Stimulated activated CD4-positive, alpha-beta T cell treated with anti-CD3 and anti-CD28 coated beads, Interleukin-12 subunit alpha, Interleukin-12 subunit beta, amount 100 ng/mL, for 48 hours (primary cell): ENCODE data around the gene DAPK3.

Experiments
- DNase-seq, 3 donors: peaks; one replicate each; pipeline ENCODE4 v3.0.0-alpha.2; 2020; ENCODE audit warnings: low read depth in 2 of 3, low spot score in 1 of 3

DAPK3 gene

DNA sequence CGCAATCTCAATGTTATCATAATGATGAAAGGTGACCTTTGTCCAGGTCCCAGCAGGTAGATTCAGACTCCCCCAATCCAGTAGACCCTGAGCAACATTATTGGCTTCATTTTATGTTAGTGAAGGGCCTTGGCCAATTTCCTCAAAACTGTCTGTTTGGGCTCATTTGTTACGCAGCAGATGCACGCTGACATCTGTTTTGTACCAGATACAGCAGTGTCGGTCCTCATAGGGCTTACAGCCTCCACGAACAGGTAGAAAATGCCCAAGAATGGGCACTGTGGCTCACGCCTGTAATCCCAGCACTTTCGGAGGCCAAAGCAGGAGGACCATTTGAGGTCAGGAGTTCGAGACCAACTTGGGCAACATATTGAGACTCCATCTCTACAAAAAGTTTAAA is 51.1 kb downstream of the DAPK3 start:
- no peak for DNase-seq

DNA sequence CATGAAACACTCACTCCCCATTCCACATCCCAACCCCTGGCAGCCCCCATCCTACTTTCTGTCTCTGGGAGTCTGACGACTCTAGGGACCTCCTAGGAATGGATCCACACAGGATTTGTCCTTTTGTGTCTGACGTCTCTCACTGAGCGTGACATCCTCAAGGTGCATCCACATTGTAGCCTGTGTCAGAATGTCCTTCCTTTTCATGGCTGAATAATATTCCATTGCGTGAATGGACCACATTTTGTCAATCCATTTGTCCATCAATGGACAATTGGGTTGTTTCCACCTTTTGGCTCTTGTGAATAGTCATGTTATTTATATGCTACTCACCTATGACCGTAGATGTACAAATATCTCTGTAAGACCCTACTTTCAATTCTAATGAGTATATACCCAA is 54.9 kb downstream of the DAPK3 start:
- DNase-seq: no peak

DNA sequence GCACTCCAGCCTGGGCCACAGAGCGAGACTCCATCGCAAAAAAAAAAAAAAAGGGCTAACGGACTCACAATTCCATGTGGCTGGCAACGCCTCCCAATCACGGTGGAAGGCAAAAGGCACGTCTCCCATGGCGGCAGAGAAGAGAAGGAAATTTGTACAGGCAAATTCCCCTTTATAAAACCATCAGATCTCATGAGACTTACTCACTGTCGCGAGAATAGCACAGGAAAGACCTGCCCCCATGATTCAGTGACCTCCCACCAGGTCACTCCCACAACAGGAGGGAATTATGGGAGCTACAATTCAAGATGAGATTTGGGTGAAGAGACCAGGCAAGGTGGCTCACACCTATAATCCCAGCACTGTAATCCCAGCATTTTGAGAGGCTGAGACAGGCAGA is 56.7 kb downstream of the DAPK3 start:
- no peak for DNase-seq

DNA sequence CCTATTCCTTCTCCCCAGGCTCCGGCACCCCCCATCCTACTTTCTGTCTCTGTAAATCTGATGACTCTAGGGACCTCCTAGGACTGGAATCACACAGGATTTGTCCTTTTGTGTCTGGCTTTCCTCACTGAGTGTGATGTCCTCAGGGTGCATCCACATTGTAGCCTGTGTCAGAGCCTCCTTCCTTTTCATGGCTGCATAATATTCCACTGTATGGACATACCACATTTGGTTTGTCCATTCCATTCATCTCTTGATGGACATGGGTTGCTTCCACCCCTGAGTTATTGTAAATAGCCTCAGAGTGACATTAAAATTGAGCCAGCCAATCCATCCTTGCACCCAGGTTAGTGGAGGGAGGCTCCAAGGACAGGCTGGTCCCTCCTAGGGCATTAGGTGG is 60.8 kb downstream of the DAPK3 start:
- no peak for DNase-seq
